HEK293 (cell line): ENCODE results near the gene ISG20L2.

Source experiments
- CTCF ChIP-seq: fragments of 450-650 bp; formaldehyde crosslinking; IDR thresholded peaks from 2 replicates; pipeline ENCODE4 v1.5.1; 2016; ENCODE audit warnings: missing biosample characterization, missing genetic modification characterization
- GLIS1 ChIP-seq: fragments of 450-650 bp; formaldehyde crosslinking; IDR thresholded peaks from 2 replicates; pipeline ENCODE4 v1.5.1; 2016; ENCODE audit warnings: missing biosample characterization, missing genetic modification characterization
- HIC1 ChIP-seq: fragments of 450-650 bp; formaldehyde crosslinking; IDR thresholded peaks from 2 replicates; pipeline ENCODE4 v1.5.1; 2016; ENCODE audit warnings: missing biosample characterization, missing genetic modification characterization
- KLF16 ChIP-seq: fragments of 450-650 bp; formaldehyde crosslinking; IDR thresholded peaks from 2 replicates; pipeline ENCODE4 v1.5.1; 2017; ENCODE audit warnings: missing biosample characterization, missing genetic modification characterization
- KLF17 ChIP-seq: fragments of 450-650 bp; formaldehyde crosslinking; IDR thresholded peaks from 2 replicates; pipeline ENCODE4 v1.5.1; 2016; ENCODE audit warnings: missing biosample characterization, missing genetic modification characterization
- KLF7 ChIP-seq: fragments of 450-650 bp; formaldehyde crosslinking; IDR thresholded peaks from 2 replicates; pipeline ENCODE4 v1.5.1; 2016; ENCODE audit warnings: missing biosample characterization, missing genetic modification characterization, borderline replicate concordance
- KLF8 ChIP-seq: fragments of 450-650 bp; formaldehyde crosslinking; IDR thresholded peaks from 2 replicates; pipeline ENCODE4 v1.5.1; 2016; ENCODE audit warnings: missing biosample characterization, missing genetic modification characterization
- MEIS1 ChIP-seq: sonication (generic); formaldehyde crosslinking; IDR thresholded peaks from 2 replicates; pipeline ENCODE4 v1.8.1; 2022; ENCODE audit warnings: missing genetic modification reagents, mild to moderate bottlenecking, borderline replicate concordance
- SP2 ChIP-seq: fragments of 450-650 bp; formaldehyde crosslinking; IDR thresholded peaks from 2 replicates; pipeline ENCODE4 v1.5.1; 2016; ENCODE audit warnings: missing biosample characterization, missing genetic modification characterization
- YY1 ChIP-seq: fragments of 450-650 bp; formaldehyde crosslinking; IDR thresholded peaks from 2 replicates; pipeline ENCODE4 v1.5.1; 2018; ENCODE audit warnings: missing biosample characterization, missing genetic modification characterization
- ZBTB26 ChIP-seq: fragments of 450-650 bp; formaldehyde crosslinking; optimal IDR thresholded peaks from 2 replicates; pipeline ENCODE3; 2016; ENCODE audit warnings: missing biosample characterization, mild to moderate bottlenecking, missing genetic modification characterization
- ZBTB44 ChIP-seq: fragments of 450-650 bp; IDR thresholded peaks from 2 replicates; pipeline ENCODE4 v1.5.1; 2018; ENCODE audit warnings: missing biosample characterization, mild to moderate bottlenecking, missing genetic modification characterization
- ZFHX2 ChIP-seq: fragments of 450-650 bp; formaldehyde crosslinking; conservative IDR thresholded peaks from 2 replicates; pipeline ENCODE4 v1.5.1; 2016; ENCODE audit warnings: missing biosample characterization, missing genetic modification characterization
- ZNF10 ChIP-seq: fragments of 450-650 bp; formaldehyde crosslinking; IDR thresholded peaks from 2 replicates; pipeline ENCODE4 v1.5.1; 2017; ENCODE audit warnings: missing biosample characterization, missing genetic modification characterization
- ZNF155 ChIP-seq: fragments of 450-650 bp; formaldehyde crosslinking; IDR thresholded peaks from 2 replicates; pipeline ENCODE4 v1.5.1; 2016; ENCODE audit warnings: missing biosample characterization, missing genetic modification characterization
- ZNF223 ChIP-seq: fragments of 450-650 bp; formaldehyde crosslinking; IDR thresholded peaks from 2 replicates; pipeline ENCODE4 v1.5.1; 2016; ENCODE audit warnings: missing biosample characterization, missing genetic modification characterization
- ZNF23 ChIP-seq: fragments of 450-650 bp; formaldehyde crosslinking; IDR thresholded peaks from 2 replicates; pipeline ENCODE4 v1.5.1; 2016; ENCODE audit warnings: missing biosample characterization, missing genetic modification characterization, borderline replicate concordance
- ZNF335 ChIP-seq: fragments of 450-650 bp; formaldehyde crosslinking; conservative IDR thresholded peaks from 2 replicates; pipeline ENCODE4 v1.5.1; 2016; ENCODE audit warnings: missing biosample characterization, missing genetic modification characterization
- ZNF341 ChIP-seq: fragments of 450-650 bp; formaldehyde crosslinking; IDR thresholded peaks from 2 replicates; pipeline ENCODE4; 2016; ENCODE audit warnings: low read depth, missing biosample characterization, missing genetic modification characterization
- ZNF404 ChIP-seq: fragments of 450-650 bp; formaldehyde crosslinking; IDR thresholded peaks from 2 replicates; pipeline ENCODE4 v1.5.1; 2017; ENCODE audit warnings: missing biosample characterization, missing genetic modification characterization
- ZNF501 ChIP-seq: fragments of 450-650 bp; formaldehyde crosslinking; IDR thresholded peaks from 2 replicates; pipeline ENCODE4 v1.5.1; 2016; ENCODE audit warnings: missing biosample characterization, missing genetic modification characterization
- ZNF513 ChIP-seq: fragments of 450-650 bp; IDR thresholded peaks from 2 replicates; pipeline ENCODE4 v1.5.1; 2018; ENCODE audit warnings: missing biosample characterization, missing genetic modification characterization
- ZNF529 ChIP-seq: fragments of 450-650 bp; formaldehyde crosslinking; IDR thresholded peaks from 2 replicates; pipeline ENCODE4 v1.5.1; 2017; ENCODE audit warnings: missing genetic modification characterization, missing biosample characterization; ENCODE audit not compliant: insufficient replicate concordance
- ZNF548 ChIP-seq: fragments of 450-650 bp; formaldehyde crosslinking; IDR thresholded peaks from 2 replicates; pipeline ENCODE4 v1.5.1; 2016; ENCODE audit warnings: missing biosample characterization, missing genetic modification characterization
- ZNF624 ChIP-seq: fragments of 450-650 bp; formaldehyde crosslinking; IDR thresholded peaks from 2 replicates; pipeline ENCODE4 v1.5.1; 2017; ENCODE audit warnings: missing biosample characterization, missing genetic modification characterization
- ZNF777 ChIP-seq: fragments of 450-650 bp; formaldehyde crosslinking; IDR thresholded peaks from 2 replicates; pipeline ENCODE4 v1.5.1; 2017; ENCODE audit warnings: missing biosample characterization, missing genetic modification characterization, borderline replicate concordance
- ZNF843 ChIP-seq: fragments of 450-650 bp; formaldehyde crosslinking; IDR thresholded peaks from 2 replicates; pipeline ENCODE4 v1.5.1; 2016; ENCODE audit warnings: missing biosample characterization, missing genetic modification characterization
- ZSCAN18 ChIP-seq: fragments of 450-650 bp; formaldehyde crosslinking; IDR thresholded peaks from 2 replicates; pipeline ENCODE4 v1.5.1; 2016; ENCODE audit warnings: missing biosample characterization, missing genetic modification characterization
- ZSCAN30 ChIP-seq: fragments of 450-650 bp; IDR thresholded peaks from 2 replicates; pipeline ENCODE4 v1.5.1; 2018; ENCODE audit warnings: missing biosample characterization, mild to moderate bottlenecking, missing genetic modification characterization, moderate library complexity

ISG20L2 gene

GRCh38 chr1:156751757-156752481, 23.4 kb upstream of the ISG20L2 start (continued):
- no peak for TF ChIP-seq ZNF23 (tag by site-specific recombination)
- peak; percentile 98 for TF ChIP-seq ZNF335
- no peak for TF ChIP-seq MEIS1 (CRISPR knock-in tag)
- TF ChIP-seq ZNF501 (tag by site-specific recombination): peak; percentile 41; the same call in 1 of the 2 replicates
- TF ChIP-seq ZNF223 (tag by site-specific recombination): no peak
- TF ChIP-seq YY1 (tag by site-specific recombination): peak; percentile 29; the same call in 1 of the 2 replicates
- peak; percentile 64; the same call in 1 of the 2 replicates for TF ChIP-seq ZNF513 (tag by site-specific recombination)
- peak; percentile 84 for TF ChIP-seq KLF17
- peak; percentile 88 for TF ChIP-seq GLIS1 (tag by site-specific recombination)
- TF ChIP-seq ZNF777: peak; percentile 88; the same call in 1 of the 2 replicates
- no peak for TF ChIP-seq ZNF404
- TF ChIP-seq ZNF624 (tag by site-specific recombination): no peak
- TF ChIP-seq ZNF843 (tag by site-specific recombination): 0 out of 2 replicates have a peak, but pooled peaks have one; percentile 21
- TF ChIP-seq ZNF548 (tag by site-specific recombination): no peak
- TF ChIP-seq ZSCAN18 (tag by site-specific recombination): no peak
- no peak for TF ChIP-seq ZNF155 (tag by site-specific recombination)
- no peak for TF ChIP-seq ZNF529 (tag by site-specific recombination)
- TF ChIP-seq ZSCAN30: peak; percentile 92
- TF ChIP-seq KLF8 (tag by site-specific recombination): peak; percentile 98
- peak; percentile 17; the same call in 1 of the 2 replicates for TF ChIP-seq CTCF (tag by site-specific recombination)
- peak; percentile 35; the same call in 1 of the 2 replicates for TF ChIP-seq ZNF341 (tag by site-specific recombination)
- TF ChIP-seq ZBTB26 (tag by site-specific recombination): peak; percentile 84
- TF ChIP-seq ZBTB44 (tag by site-specific recombination): peak; percentile 68
- TF ChIP-seq ZNF10 (tag by site-specific recombination): no peak
- TF ChIP-seq HIC1 (tag by site-specific recombination): peak; percentile 93
- peak; percentile 83 for TF ChIP-seq SP2 (tag by site-specific recombination)
- TF ChIP-seq ZFHX2 (tag by site-specific recombination): peak; percentile 79
- TF ChIP-seq KLF7 (tag by site-specific recombination): peak; percentile 59; the same call in 1 of the 2 replicates
- TF ChIP-seq KLF16 (tag by site-specific recombination): peak; percentile 90
